Glomerular endothelial cell (primary cell): ENCODE data around the gene TSNAX. TPM values are rescaled to one million over a fixed set of nuclear protein-coding genes. Genes with fewer than 3 reads are reported as not detected.

ENCODE experiments used
- DNase-seq: peaks from one replicate; pipeline ENCODE4 v3.0.0-alpha.2; 2011; ENCODE audit warnings: low read depth, low spot score; ENCODE audit errors: extremely low read depth
- total RNA-seq: library from RNA; depleted of rRNA; stranded (reverse); fragments of >200 nt; gene quantifications from 2 replicates; pipeline ENCODE4 v1.2.3, GENCODE V29; 2015

Gene TSNAX
- total RNA-seq, 1 donor from 2014 or later, result 24.5 TPM

GRCh38 chr1:231517076-231517475, 11.4 kb upstream of the TSNAX start:
- no peak for DNase-seq

- DNase-seq, result no peak
Measured at GRCh38 chr1:231518485-231519034, 9.9 kb upstream of the TSNAX start.

- no peak for DNase-seq
Measured at GRCh38 chr1:231519166-231519565, 9.3 kb upstream of the TSNAX start.

GRCh38 chr1:231522038-231522437, 6.4 kb upstream of the TSNAX start:
- no peak for DNase-seq

- DNase-seq, result no peak
Measured at GRCh38 chr1:231522931-231523642, 5.4 kb upstream of the TSNAX start.

- no peak for DNase-seq
Measured at GRCh38 chr1:231523816-231524215, 4.7 kb upstream of the TSNAX start.

GRCh38 chr1:231526536-231526935, 1.9 kb upstream of the TSNAX start:
- DNase-seq, result no peak

GRCh38 chr1:231527586-231528171, 790 bp upstream of the TSNAX start:
- no peak for DNase-seq

GRCh38 chr1:231533240-231533639, 4.8 kb downstream of the TSNAX start:
- no peak for DNase-seq

GRCh38 chr1:231534703-231535159, 6.3 kb downstream of the TSNAX start:
- DNase-seq, result no peak

GRCh38 chr1:231536099-231536498, 7.6 kb downstream of the TSNAX start:
- DNase-seq, result no peak

GRCh38 chr1:231540847-231541246, 12.4 kb downstream of the TSNAX start:
- DNase-seq, result no peak

GRCh38 chr1:231541842-231542241, 13.4 kb downstream of the TSNAX start:
- DNase-seq, result no peak

GRCh38 chr1:231544943-231545592, 16.6 kb downstream of the TSNAX start:
- DNase-seq, result peak; percentile 69

- DNase-seq, result no peak
Measured at GRCh38 chr1:231546693-231547092, 18.2 kb downstream of the TSNAX start.

- no peak for DNase-seq
Measured at GRCh38 chr1:231549733-231550447, 21.4 kb downstream of the TSNAX start.

GRCh38 chr1:231550448-231550781, 21.9 kb downstream of the TSNAX start:
- no peak for DNase-seq

GRCh38 chr1:231553320-231553719, 24.9 kb downstream of the TSNAX start:
- DNase-seq, result no peak

- no peak for DNase-seq
Measured at GRCh38 chr1:231554969-231555368, 26.5 kb downstream of the TSNAX start.

GRCh38 chr1:231557411-231557810, 28.9 kb downstream of the TSNAX start:
- DNase-seq, result no peak
